Naive thymus-derived CD4-positive, alpha-beta T cell (primary cell): ENCODE results near the gene KIAA0319L. TPM values are rescaled to one million over a fixed set of nuclear protein-coding genes. Genes with fewer than 3 reads are reported as not detected.

ENCODE experiments used
- ATAC-seq: fragments of 150-1000 bp; cut with Tn5 transposase; 2 replicates; pipeline ENCODE4 v1.10.0; 2021; ENCODE audit warnings: mild to moderate bottlenecking, moderate library complexity
- CTCF ChIA-PET: fragments of 350-600 bp; sonication (Branson Sonifier 250); formaldehyde crosslinking; loops from one replicate; lab custom pipeline; 2021; ENCODE audit warnings: antibody characterized with exemption; lab: Charles Lee
- POLR2A ChIA-PET: fragments of 350-600 bp; sonication (Branson Sonifier 250); formaldehyde crosslinking; loops from one replicate; lab custom pipeline; 2021; ENCODE audit warnings: antibody characterized with exemption, inconsistent platforms; lab: Charles Lee
- DNase-seq, 9 donors: peaks; one replicate each; pipeline versions ENCODE4 v3.0.0 to v3.0.0-alpha.2; 2020 to 2022; ENCODE audit warnings: mixed read lengths in 1 of 9
- H3K27ac ChIP-seq: one replicate; pipeline ENCODE4 v1.7.0; 2013; ENCODE audit warnings: mild to moderate bottlenecking, low read depth, low read length, moderate library complexity
- H3K27me3 ChIP-seq, 2 donors: one replicate each; pipeline ENCODE4 v1.7.0; 2013; ENCODE audit warnings: low read length in 2 of 2, mild to moderate bottlenecking in 2 of 2, moderate library complexity in 2 of 2; ENCODE audit not compliant: control insufficient read depth in 2 of 2, insufficient read depth in 2 of 2
- H3K36me3 ChIP-seq, 3 experiments: 1 replicate in 2 of 3; 2 replicates in 1 of 3; pipeline ENCODE4 v1.7.0; 2013; ENCODE audit warnings: low read length in 3 of 3, mild to moderate bottlenecking in 3 of 3, moderate library complexity in 1 of 3; ENCODE audit not compliant: insufficient read depth in 3 of 3, control insufficient read depth in 2 of 3
- H3K4me1 ChIP-seq, 2 donors: one replicate each; pipeline ENCODE4 v1.7.0; 2013; ENCODE audit warnings: low read length in 2 of 2, mild to moderate bottlenecking in 2 of 2, moderate library complexity in 1 of 2; ENCODE audit not compliant: control insufficient read depth in 2 of 2, insufficient read depth in 2 of 2
- H3K4me3 ChIP-seq: 2 replicates; pipeline ENCODE4 v1.7.0; 2013; ENCODE audit warnings: mild to moderate bottlenecking, low read length
- H3K9me3 ChIP-seq, 3 experiments: 1 replicate in 2 of 3; 2 replicates in 1 of 3; pipeline ENCODE4 v1.7.0; 2013; ENCODE audit warnings: low read length in 3 of 3; ENCODE audit not compliant: control insufficient read depth in 2 of 3
- H3K27ac Mint-ChIP-seq, 9 donors: one replicate each; pipeline ENCODE4 v1.8.0; 2020 to 2022; ENCODE audit warnings: mixed read lengths in 9 of 9, mild to moderate bottlenecking in 8 of 9, moderate library complexity in 5 of 9, inconsistent platforms in 2 of 9
- H3K27me3 Mint-ChIP-seq, 5 donors: one replicate each; pipeline ENCODE4 v1.8.0; 2021 to 2022; ENCODE audit warnings: mixed read lengths in 5 of 5, mild to moderate bottlenecking in 1 of 5
- H3K36me3 Mint-ChIP-seq, 5 donors: one replicate each; pipeline ENCODE4 v1.8.0; 2020 to 2022; ENCODE audit warnings: mixed read lengths in 5 of 5, mild to moderate bottlenecking in 3 of 5, inconsistent platforms in 1 of 5
- H3K4me1 Mint-ChIP-seq, 7 donors: one replicate each; pipeline ENCODE4 v1.8.0; 2020 to 2022; ENCODE audit warnings: mixed read lengths in 7 of 7, mild to moderate bottlenecking in 3 of 7, inconsistent platforms in 1 of 7
- H3K4me3 Mint-ChIP-seq, 10 donors: one replicate each; pipeline ENCODE4 v1.8.0; 2020 to 2022; ENCODE audit warnings: mild to moderate bottlenecking in 10 of 10, mixed read lengths in 10 of 10, moderate library complexity in 6 of 10, inconsistent platforms in 2 of 10
- H3K9me3 Mint-ChIP-seq, 11 donors: one replicate each; pipeline ENCODE4 v1.8.0; 2020 to 2022; ENCODE audit warnings: mixed read lengths in 11 of 11, mild to moderate bottlenecking in 4 of 11, inconsistent platforms in 1 of 11, moderate library complexity in 1 of 11
- intact Hi-C, 2 donors: fragments of 100-400 bp; cut with micrococcal nuclease; formaldehyde crosslinking; loops; one replicate each; pipeline ENCODE4 v1.15.1; 2023
- polyA plus RNA-seq, 2 donors: library from polyadenylated mRNA; unstranded; fragments of 300-500 nt; fragmentation: Illumina TruSeq; gene quantifications; one replicate each; pipeline ENCODE4 v1.2.3, GENCODE V29; 2021
- total RNA-seq, 6 experiments: library from RNA in 5 of 6; stranded (reverse) in 5 of 6; gene quantifications; 1 replicate in 5 of 6; 2 replicates in 1 of 6; pipeline ENCODE4 v1.2.3 and lab custom pipeline; 2021 to 2026

KIAA0319L gene
- total and polyA plus RNA-seq, 7 experiments from 2014 or later = 22.2 to 79.7 (median 63.5) TPM

DNA sequence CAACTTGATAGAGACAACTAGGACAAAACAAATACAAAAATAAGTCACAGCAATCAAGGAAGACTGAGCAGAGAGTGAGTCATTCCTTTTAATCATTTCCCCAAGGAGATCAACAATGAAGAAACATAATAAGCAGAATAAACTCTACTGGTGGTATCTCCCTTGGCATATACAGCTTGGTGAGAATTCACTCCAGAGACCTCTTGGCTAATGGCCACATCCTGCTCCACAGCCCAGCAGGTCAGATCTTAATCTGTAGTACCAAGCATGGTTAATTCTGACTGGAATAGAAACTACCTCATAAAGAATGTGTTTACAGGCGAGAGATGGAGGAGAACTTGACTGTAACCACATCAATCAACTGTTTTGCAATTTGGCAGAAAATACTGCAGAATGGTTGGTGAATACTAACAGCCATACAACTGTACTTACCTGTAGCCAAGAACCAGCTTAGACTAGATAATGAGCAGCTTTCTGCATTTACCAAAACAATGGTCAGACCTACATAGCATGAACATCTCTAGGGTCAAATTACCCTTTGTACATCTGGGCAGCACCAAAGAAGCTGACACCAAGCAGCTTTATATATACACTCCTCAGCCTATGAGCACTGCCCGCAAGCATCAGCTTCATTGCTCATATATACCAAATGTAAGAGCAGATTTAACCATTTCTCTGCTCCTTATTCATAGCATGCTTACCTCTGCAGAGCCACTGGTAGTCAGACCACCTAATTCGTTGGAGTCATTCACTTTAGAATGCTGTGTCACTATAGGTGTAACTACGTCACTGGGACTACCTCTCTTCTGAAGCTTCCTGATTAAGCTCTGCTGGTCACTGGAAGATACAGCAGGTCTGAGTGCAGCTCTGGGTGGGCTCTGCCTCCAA is 51.0 kb downstream of the KIAA0319L start:
- intact Hi-C loops = loop anchor here (1.0 to 2.0 kb wide), 6 partner anchors 33 to 264 kb away; partner anchors contain the start of genes KIAA0319L (in 2 of the 2) and NCDN (in 2 of the 2)
- peaks cover 6 to 65% (median 21%) of the 10 kb centered on the region in 5 donors for H3K36me3 Mint-ChIP-seq
- peak overlapping the region; percentile 73 to 97 (median 93) for H3K27ac Mint-ChIP-seq
- peaks cover 32 to 45% of the 10 kb centered on the region in 2 donors for H3K4me1 ChIP-seq
- H3K36me3 ChIP-seq = no peaks in the 10 kb centered on the region
- H3K27ac ChIP-seq = peak overlapping the region; percentile 60
- ATAC-seq (peak; percentile 84), DNase-seq (peak in 8 of 9 donors; percentile 29 to 73 (median 56))
- POLR2A ChIA-PET = interaction anchor here (0.8 to 3.1 kb wide), 10 partner anchors 10 to 72 kb away, joined by 3 to 22 read pairs (median 3); partner anchors contain the start of genes KIAA0319L and NCDN
- H3K4me3 ChIP-seq = peak overlapping the region; percentile 16
- CTCF ChIA-PET = interaction anchor here (0.7 to 1.4 kb wide), 5 partner anchors 32 to 56 kb away, joined by 3 to 6 read pairs (median 4); no protein-coding TSS in a partner anchor
- peaks cover 0 to 3% (median 0%) of the 10 kb centered on the region in 11 donors for H3K9me3 Mint-ChIP-seq
- no peaks in the 10 kb centered on the region for H3K27me3 Mint-ChIP-seq
- H3K9me3 ChIP-seq = no peaks in the 10 kb centered on the region
- H3K4me3 Mint-ChIP-seq = peak overlapping the region; percentile 75 to 84 (median 78)
- H3K4me1 Mint-ChIP-seq = peaks cover 44 to 85% (median 82%) of the 10 kb centered on the region in 7 donors
- no peaks in the 10 kb centered on the region for H3K27me3 ChIP-seq

GRCh38 chr1:35502242-35502641 is 55.0 kb downstream of the KIAA0319L start:
- Histone ChIP-seq H3K4me3 (no peak overlapping the region), H3K27ac (no peak overlapping the region), H3K9me3 (no peaks in the 10 kb centered on the region), H3K27me3 (no peaks in the 10 kb centered on the region), H3K4me1 (peaks cover 27 to 40% of the 10 kb centered on the region in 2 donors), H3K36me3 (no peaks in the 10 kb centered on the region)
- ChIA-PET CTCF (no interaction called here), POLR2A (no interaction called here)
- no peaks in the 10 kb centered on the region for H3K27me3 Mint-ChIP-seq
- H3K9me3 Mint-ChIP-seq = peaks cover 0 to 3% (median 0%) of the 10 kb centered on the region in 11 donors
- peak overlapping the region in 6 of 9 donors; percentile 5 to 97 (median 68) for H3K27ac Mint-ChIP-seq
- H3K36me3 Mint-ChIP-seq = peaks cover 6 to 58% (median 21%) of the 10 kb centered on the region in 5 donors
- DNase-seq (no peak), ATAC-seq (no peak)
- intact Hi-C loops = no loop called here
- no peak overlapping the region for H3K4me3 Mint-ChIP-seq
- H3K4me1 Mint-ChIP-seq = peaks cover 48 to 79% (median 74%) of the 10 kb centered on the region in 7 donors

DNA sequence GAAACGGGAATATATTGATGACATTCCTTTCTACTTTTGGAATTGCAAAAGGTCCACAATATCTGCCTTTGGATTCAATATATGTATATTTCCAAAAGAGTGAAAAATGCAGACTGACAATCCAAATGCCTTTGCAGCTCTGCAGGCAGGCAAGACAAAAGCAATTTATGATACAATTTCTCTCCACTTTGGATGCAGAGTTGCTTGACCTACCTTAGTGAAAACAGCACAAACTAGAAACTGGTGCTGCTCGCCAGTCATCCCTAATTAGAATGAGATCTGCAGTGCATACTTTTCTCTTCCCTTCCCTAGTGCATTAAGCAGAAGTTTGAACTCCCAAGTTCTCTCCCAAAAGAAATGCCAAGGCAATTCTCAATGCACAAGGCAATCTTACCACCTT is 56.8 kb downstream of the KIAA0319L start:
- ATAC-seq (no peak), DNase-seq (no peak)
- peaks cover 9 to 22% of the 10 kb centered on the region in 2 donors for H3K4me1 ChIP-seq
- H3K36me3 ChIP-seq = no peaks in the 10 kb centered on the region
- H3K27ac ChIP-seq = no peak overlapping the region
- H3K27me3 ChIP-seq = no peaks in the 10 kb centered on the region
- peaks cover 6 to 50% (median 21%) of the 10 kb centered on the region in 5 donors for H3K36me3 Mint-ChIP-seq
- no peaks in the 10 kb centered on the region for H3K9me3 ChIP-seq
- no peak overlapping the region for H3K4me3 ChIP-seq
- H3K9me3 Mint-ChIP-seq = peaks cover 0 to 3% (median 0%) of the 10 kb centered on the region in 11 donors
- H3K27me3 Mint-ChIP-seq = no peaks in the 10 kb centered on the region
- H3K4me3 Mint-ChIP-seq = peak overlapping the region in 2 of 10 donors; percentile 3 to 63
- peaks cover 34 to 66% (median 60%) of the 10 kb centered on the region in 7 donors for H3K4me1 Mint-ChIP-seq
- H3K27ac Mint-ChIP-seq = peak overlapping the region in 7 of 9 donors; percentile 3 to 93 (median 59)
- POLR2A ChIA-PET = interaction anchor here (0.6 to 1.2 kb wide), 2 partner anchors 11 to 151 kb away, joined by 3 read pairs; no protein-coding TSS in a partner anchor
- intact Hi-C loops = no loop called here
- CTCF ChIA-PET = no interaction called here

GRCh38 chr1:35499652-35500176 is 57.5 kb downstream of the KIAA0319L start:
- Mint-ChIP-seq H3K27ac (peak overlapping the region in 7 of 9 donors; percentile 5 to 93 (median 67)), H3K9me3 (peaks cover 0 to 3% (median 0%) of the 10 kb centered on the region in 11 donors), H3K27me3 (no peaks in the 10 kb centered on the region), H3K4me3 (peak overlapping the region in 2 of 10 donors; percentile 3 to 63), H3K36me3 (peaks cover 6 to 45% (median 18%) of the 10 kb centered on the region in 5 donors), H3K4me1 (peaks cover 28 to 59% (median 52%) of the 10 kb centered on the region in 7 donors)
- no peak overlapping the region for H3K27ac ChIP-seq
- H3K36me3 ChIP-seq = no peaks in the 10 kb centered on the region
- no peaks in the 10 kb centered on the region for H3K9me3 ChIP-seq
- intact Hi-C loops = loop anchor here in 1 of 2 donors (1.0 kb wide), 1 partner anchor 8 kb away; no protein-coding TSS in a partner anchor
- no peaks in the 10 kb centered on the region for H3K27me3 ChIP-seq
- peak; percentile 85 for ATAC-seq
- H3K4me1 ChIP-seq = peaks cover 6 to 18% of the 10 kb centered on the region in 2 donors
- ChIA-PET CTCF (interaction anchor here (1.3 kb wide), 1 partner anchor 65 kb away, joined by 3 read pairs; no protein-coding TSS in a partner anchor), POLR2A (interaction anchor here (0.6 to 1.2 kb wide), 4 partner anchors 9 to 51 kb away, joined by 3 to 4 read pairs (median 4); no protein-coding TSS in a partner anchor)
- H3K4me3 ChIP-seq = no peak overlapping the region
- peak in 3 of 9 donors; percentile 4 to 25 (median 23) for DNase-seq

- Histone ChIP-seq H3K36me3 (no peaks in the 10 kb centered on the region), H3K9me3 (no peaks in the 10 kb centered on the region), H3K27ac (no peak overlapping the region), H3K4me1 (peaks cover 6 to 18% of the 10 kb centered on the region in 2 donors), H3K27me3 (no peaks in the 10 kb centered on the region), H3K4me3 (no peak overlapping the region)
- ATAC-seq (peak; percentile 34), DNase-seq (no peak)
- H3K4me3 Mint-ChIP-seq = peak overlapping the region in 1 of 10 donors; percentile 63
- peaks cover 27 to 56% (median 50%) of the 10 kb centered on the region in 7 donors for H3K4me1 Mint-ChIP-seq
- peaks cover 0 to 3% (median 0%) of the 10 kb centered on the region in 11 donors for H3K9me3 Mint-ChIP-seq
- ChIA-PET POLR2A (interaction anchor here (0.6 to 1.2 kb wide), 3 partner anchors 9 to 51 kb away, joined by 3 to 4 read pairs (median 3); no protein-coding TSS in a partner anchor), CTCF (interaction anchor here (1.3 kb wide), 1 partner anchor 65 kb away, joined by 3 read pairs; no protein-coding TSS in a partner anchor)
- H3K27ac Mint-ChIP-seq = peak overlapping the region in 8 of 9 donors; percentile 1 to 93 (median 64)
- H3K27me3 Mint-ChIP-seq = no peaks in the 10 kb centered on the region
- peaks cover 6 to 46% (median 14%) of the 10 kb centered on the region in 5 donors for H3K36me3 Mint-ChIP-seq
- intact Hi-C loops = loop anchor here in 1 of 2 donors (1.0 kb wide), 1 partner anchor 8 kb away; no protein-coding TSS in a partner anchor
Observed at GRCh38 chr1:35499231-35499630, 58.0 kb downstream of the KIAA0319L start.

DNA sequence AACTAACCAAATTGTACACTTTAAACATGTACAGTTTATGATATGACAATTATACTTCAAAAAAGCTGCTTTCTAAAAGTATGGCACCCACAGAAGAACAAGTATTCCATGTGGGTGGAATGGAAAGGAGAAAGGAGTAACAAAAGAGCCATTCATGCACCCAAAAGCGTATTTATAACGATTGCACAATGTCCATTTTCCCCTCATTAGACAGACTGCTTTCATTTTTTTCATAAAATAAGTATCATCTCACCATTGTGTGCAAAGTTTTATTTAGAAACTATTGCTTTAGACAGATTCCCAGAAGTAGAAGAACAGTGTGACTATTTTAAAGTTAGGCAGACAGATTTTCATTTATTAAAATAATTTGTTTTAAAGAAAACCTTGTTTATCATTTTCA is 59.6 kb downstream of the KIAA0319L start:
- H3K4me3 ChIP-seq = no peak overlapping the region
- DNase-seq (no peak), ATAC-seq (no peak)
- H3K27me3 Mint-ChIP-seq = no peaks in the 10 kb centered on the region
- H3K27ac Mint-ChIP-seq = peak overlapping the region in 3 of 9 donors; percentile 6 to 60 (median 25)
- ChIA-PET POLR2A (no interaction called here), CTCF (no interaction called here)
- no peak overlapping the region for H3K27ac ChIP-seq
- H3K4me3 Mint-ChIP-seq = no peak overlapping the region
- H3K27me3 ChIP-seq = no peaks in the 10 kb centered on the region
- peaks cover 0 to under 1% (median 0%) of the 10 kb centered on the region in 11 donors for H3K9me3 Mint-ChIP-seq
- H3K4me1 ChIP-seq = peaks cover 6 to 18% of the 10 kb centered on the region in 2 donors
- H3K36me3 Mint-ChIP-seq = peaks cover 3 to 44% (median 24%) of the 10 kb centered on the region in 5 donors
- H3K9me3 ChIP-seq = no peaks in the 10 kb centered on the region
- intact Hi-C loops = no loop called here
- H3K36me3 ChIP-seq = no peaks in the 10 kb centered on the region
- H3K4me1 Mint-ChIP-seq = peaks cover 20 to 45% (median 38%) of the 10 kb centered on the region in 7 donors
